Erythroblast (primary cell): ENCODE measurements around the gene LOXHD1.

Source experiments
- GATA1 ChIP-seq: IDR thresholded peaks from 2 replicates; pipeline ENCODE4 v1.6.1; 2011; ENCODE audit warnings: low read depth, mild to moderate bottlenecking, control low read depth, low read length, moderate library complexity
- POLR2A ChIP-seq: IDR thresholded peaks from 2 replicates; pipeline ENCODE4 v1.6.1; 2011; ENCODE audit warnings: mild to moderate bottlenecking, low read length

GRCh38 chr18:46477425-46478011 lies 179.5 kb downstream of the LOXHD1 start:
- TF ChIP-seq POLR2A (no peak), GATA1 (no peak)
